Endodermal cell (in vitro differentiated cells): Measurements from ENCODE around the gene PNPLA7. TPM values are rescaled to one million over a fixed set of nuclear protein-coding genes. Genes with fewer than 3 reads are reported as not detected.

Experiments used
- DNase-seq: peaks from one replicate; pipeline ENCODE4 v3.0.0-alpha.2; 2017
- H3K27ac ChIP-seq: 2 replicates; pipeline ENCODE4 v1.5.1; 2013; ENCODE audit warnings: mild to moderate bottlenecking, low read depth, low read length, moderate library complexity
- H3K27me3 ChIP-seq: 2 replicates; pipeline ENCODE4 v1.6.1; 2013; ENCODE audit warnings: mild to moderate bottlenecking, low read length, moderate library complexity; ENCODE audit not compliant: insufficient read depth, control insufficient read depth, poor library complexity, severe bottlenecking
- H3K36me3 ChIP-seq: 2 replicates; pipeline ENCODE4 v1.7.0; 2013; ENCODE audit warnings: mild to moderate bottlenecking, low read length, moderate library complexity; ENCODE audit not compliant: control insufficient read depth, insufficient read depth
- H3K4me1 ChIP-seq: one replicate; pipeline ENCODE4 v1.7.0; 2013; ENCODE audit warnings: low read length; ENCODE audit not compliant: control insufficient read depth, insufficient read depth
- H3K4me3 ChIP-seq: 2 replicates; pipeline ENCODE4 v1.5.1; 2013; ENCODE audit warnings: mild to moderate bottlenecking, low read length, moderate library complexity
- H3K9ac ChIP-seq: 2 replicates; pipeline ENCODE4 v1.6.1; 2013; ENCODE audit warnings: mild to moderate bottlenecking, low read length, moderate library complexity; ENCODE audit not compliant: poor library complexity, severe bottlenecking; ENCODE audit errors: extremely low read depth
- H3K9me3 ChIP-seq: 2 replicates; pipeline ENCODE4 v1.6.1; 2013; ENCODE audit warnings: mild to moderate bottlenecking, low read length, moderate library complexity; ENCODE audit not compliant: control insufficient read depth
- H3K27ac Mint-ChIP-seq: 2 replicates; pipeline ENCODE4 v1.8.0; 2020; ENCODE audit warnings: mixed read lengths
- H3K27me3 Mint-ChIP-seq: 2 replicates; pipeline ENCODE4 v1.8.0; 2021; ENCODE audit warnings: mild to moderate bottlenecking, mixed read lengths; ENCODE audit not compliant: insufficient read depth
- H3K36me3 Mint-ChIP-seq: 2 replicates; pipeline ENCODE4 v1.8.0; 2020; ENCODE audit warnings: low read depth, mixed read lengths
- H3K4me1 Mint-ChIP-seq: 2 replicates; pipeline ENCODE4 v1.8.0; 2020; ENCODE audit warnings: mixed read lengths
- H3K4me3 Mint-ChIP-seq: 2 replicates; pipeline ENCODE4 v1.8.0; 2020; ENCODE audit warnings: mild to moderate bottlenecking, moderate library complexity, mixed read lengths
- H3K9me3 Mint-ChIP-seq: 2 replicates; pipeline ENCODE4 v1.8.0; 2020; ENCODE audit warnings: mild to moderate bottlenecking, mixed read lengths
- WGBS, 2 experiments: methylation state at CpG; one replicate each; pipeline versions ENCODE4 v1.1.5 to v1.1.7; 2013; ENCODE audit warnings: missing lambda C conversion rate in 2 of 2, mixed read lengths in 1 of 2; ENCODE audit not compliant: insufficient coverage in 1 of 2, insufficient read length in 1 of 2; 5-methylcytosine and 5-hydroxymethylcytosine counted together
- total RNA-seq, 2 donors: library from RNA; stranded (reverse); fragmentation: NEBNext Ultra II Directional in 1 of 2; extraction: Animal tissue kit (Norgen Biotek cat#: 25700) in 1 of 2; gene quantifications; 2 replicates in 1 of 2; 3 replicates in 1 of 2; pipeline ENCODE4 v1.2.1, GENCODE V29; 2021
- TF ChIP-seq, protein P1 (sequence below): fragments of 200-600 bp; sonication (generic); conservative IDR thresholded peaks from 2 replicates; pipeline ENCODE4 v1.5.0; 2021; ENCODE audit warnings: antibody characterized with exemption, mild to moderate bottlenecking

PNPLA7 gene
- total RNA-seq, 2 donors from 2014 or later: 2.0 to 2.4 TPM

DNA sequence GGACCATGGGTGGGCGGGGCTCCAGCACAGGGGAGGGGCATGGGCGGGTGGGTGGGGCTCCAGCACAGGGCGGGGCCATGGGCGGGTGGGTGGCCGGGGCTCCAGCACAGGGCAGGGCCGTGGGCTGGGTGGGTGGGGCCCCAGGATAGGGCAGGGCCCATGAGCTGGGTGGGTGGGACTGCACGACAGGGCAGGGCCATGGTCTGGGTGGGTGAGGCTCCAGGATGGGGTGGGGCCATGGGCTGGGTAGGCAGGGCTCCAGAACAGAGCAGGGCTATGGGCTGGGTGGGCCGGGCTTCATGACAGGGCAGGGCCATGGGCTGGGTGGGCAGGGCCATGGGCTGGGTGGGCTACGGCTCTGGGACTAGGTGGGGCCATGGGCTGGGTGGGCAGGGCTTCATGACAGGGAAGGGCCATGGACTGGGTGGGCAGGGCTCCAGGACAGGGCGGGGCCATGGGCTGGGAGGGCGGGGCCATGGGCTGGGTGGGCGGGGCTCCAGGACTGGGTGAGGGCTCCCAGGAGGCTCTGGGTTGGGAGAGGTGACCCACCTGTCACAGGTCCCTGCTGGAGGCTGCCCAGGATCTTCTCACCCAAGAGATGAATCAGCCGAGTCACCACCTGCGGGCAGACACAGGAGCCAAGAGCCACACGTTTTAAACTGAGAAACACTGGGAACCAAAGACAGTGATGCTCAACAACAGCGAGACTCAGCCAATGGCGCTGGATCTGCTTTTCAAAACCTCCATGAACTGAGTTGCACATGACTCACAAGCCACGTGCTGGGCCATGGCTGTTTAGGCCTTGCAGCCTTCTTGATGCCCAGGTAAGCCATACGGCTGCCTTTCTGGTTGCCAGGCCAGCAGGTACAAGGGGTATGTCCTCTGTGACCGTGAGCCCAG is 57.5 kb downstream of the PNPLA7 start:
- no peak overlapping the region for H3K9ac ChIP-seq
- H3K36me3 ChIP-seq: no peaks in the 10 kb centered on the region
- H3K9me3 ChIP-seq: no peaks in the 10 kb centered on the region
- DNase-seq: peak; percentile 83
- H3K27me3 Mint-ChIP-seq: no peaks in the 10 kb centered on the region
- no peaks in the 10 kb centered on the region for H3K4me1 ChIP-seq
- no peaks in the 10 kb centered on the region for H3K4me1 Mint-ChIP-seq
- TF ChIP-seq, protein P1, sequence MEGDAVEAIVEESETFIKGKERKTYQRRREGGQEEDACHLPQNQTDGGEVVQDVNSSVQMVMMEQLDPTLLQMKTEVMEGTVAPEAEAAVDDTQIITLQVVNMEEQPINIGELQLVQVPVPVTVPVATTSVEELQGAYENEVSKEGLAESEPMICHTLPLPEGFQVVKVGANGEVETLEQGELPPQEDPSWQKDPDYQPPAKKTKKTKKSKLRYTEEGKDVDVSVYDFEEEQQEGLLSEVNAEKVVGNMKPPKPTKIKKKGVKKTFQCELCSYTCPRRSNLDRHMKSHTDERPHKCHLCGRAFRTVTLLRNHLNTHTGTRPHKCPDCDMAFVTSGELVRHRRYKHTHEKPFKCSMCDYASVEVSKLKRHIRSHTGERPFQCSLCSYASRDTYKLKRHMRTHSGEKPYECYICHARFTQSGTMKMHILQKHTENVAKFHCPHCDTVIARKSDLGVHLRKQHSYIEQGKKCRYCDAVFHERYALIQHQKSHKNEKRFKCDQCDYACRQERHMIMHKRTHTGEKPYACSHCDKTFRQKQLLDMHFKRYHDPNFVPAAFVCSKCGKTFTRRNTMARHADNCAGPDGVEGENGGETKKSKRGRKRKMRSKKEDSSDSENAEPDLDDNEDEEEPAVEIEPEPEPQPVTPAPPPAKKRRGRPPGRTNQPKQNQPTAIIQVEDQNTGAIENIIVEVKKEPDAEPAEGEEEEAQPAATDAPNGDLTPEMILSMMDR: no peak
- no peak overlapping the region for H3K4me3 ChIP-seq
- H3K27ac Mint-ChIP-seq: no peak overlapping the region
- no peaks in the 10 kb centered on the region for H3K36me3 Mint-ChIP-seq
- H3K4me3 Mint-ChIP-seq: no peak overlapping the region
- H3K27me3 ChIP-seq: no peaks in the 10 kb centered on the region
- H3K27ac ChIP-seq: no peak overlapping the region
- WGBS, 2 experiments: 86 to 95% methylated on average over 8 to 20 of the region's 20 CpGs
- H3K9me3 Mint-ChIP-seq: no peaks in the 10 kb centered on the region

DNA sequence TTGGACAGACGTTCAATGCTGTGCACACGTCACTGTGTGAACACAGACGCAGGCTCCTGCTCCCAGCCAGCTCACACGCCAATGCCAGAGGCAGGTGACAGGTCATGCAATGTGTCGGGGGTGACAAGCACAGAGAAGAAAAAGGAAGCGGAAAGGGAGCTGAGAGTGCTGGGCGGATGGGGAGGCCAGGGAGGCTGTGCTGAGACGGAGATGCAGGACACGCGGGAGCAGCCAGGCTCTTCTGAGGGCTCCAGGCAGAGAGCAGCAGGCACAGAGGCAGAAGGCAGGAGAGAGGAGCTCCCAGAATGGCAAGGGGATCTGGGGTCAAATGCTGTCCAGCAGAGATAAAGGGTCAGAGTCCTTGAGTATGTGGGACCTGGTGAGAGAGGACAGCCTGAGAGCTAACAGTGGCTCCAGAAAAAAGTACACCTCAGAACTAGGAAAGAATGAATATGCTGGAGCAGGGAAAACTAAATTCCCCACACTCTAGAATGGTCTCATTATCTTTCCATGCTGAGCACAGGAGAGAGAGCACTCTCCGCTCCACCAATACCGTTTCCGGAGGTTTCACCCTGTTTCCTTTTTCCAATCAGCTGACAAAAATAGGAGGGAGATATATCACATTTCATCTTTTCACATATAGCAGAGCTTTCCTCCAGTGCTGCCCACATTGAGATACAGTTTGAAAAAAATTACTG is 58.3 kb downstream of the PNPLA7 start:
- no peak overlapping the region for H3K27ac Mint-ChIP-seq
- H3K9ac ChIP-seq: no peak overlapping the region
- H3K27me3 ChIP-seq: no peaks in the 10 kb centered on the region
- H3K9me3 Mint-ChIP-seq: no peaks in the 10 kb centered on the region
- H3K27ac ChIP-seq: no peak overlapping the region
- 91 to 93% methylated on average over 10 to 13 of the region's 13 CpGs for WGBS, 2 experiments
- H3K27me3 Mint-ChIP-seq: no peaks in the 10 kb centered on the region
- H3K4me1 Mint-ChIP-seq: no peaks in the 10 kb centered on the region
- no peaks in the 10 kb centered on the region for H3K36me3 ChIP-seq
- no peak overlapping the region for H3K4me3 ChIP-seq
- no peak overlapping the region for H3K4me3 Mint-ChIP-seq
- DNase-seq: no peak
- TF ChIP-seq, protein P1: no peak
- no peaks in the 10 kb centered on the region for H3K36me3 Mint-ChIP-seq
- H3K4me1 ChIP-seq: no peaks in the 10 kb centered on the region
- H3K9me3 ChIP-seq: no peaks in the 10 kb centered on the region

DNA sequence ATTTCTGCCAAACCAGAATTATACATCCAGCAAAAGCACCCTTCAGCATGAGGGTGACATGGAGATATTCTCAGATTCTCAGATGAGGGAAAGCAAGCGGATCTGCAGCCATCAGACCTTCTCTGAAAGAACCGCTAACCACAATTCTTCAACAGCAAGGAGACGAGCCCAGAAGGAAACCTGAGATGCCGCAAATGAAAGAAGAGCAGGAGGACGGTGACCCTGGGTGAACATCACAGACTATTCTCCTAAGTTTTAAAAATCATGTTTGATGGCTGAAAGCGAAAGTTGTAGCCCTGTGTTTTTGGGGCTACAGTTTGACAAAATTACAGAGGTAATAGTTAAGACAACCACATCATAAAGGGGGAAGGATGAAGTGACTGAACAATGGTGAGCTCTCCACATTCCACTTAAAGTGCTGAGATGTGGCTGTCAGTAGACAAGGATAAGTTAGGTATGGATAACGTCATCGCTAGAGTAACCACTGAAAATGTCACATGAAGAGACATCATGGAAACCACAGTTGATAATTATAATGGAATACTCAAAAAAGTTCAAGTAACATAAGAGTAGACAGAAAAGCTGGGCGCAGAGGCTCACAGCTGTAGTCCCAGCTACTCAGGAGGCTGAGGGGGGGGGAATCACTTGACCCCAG is 59.5 kb downstream of the PNPLA7 start:
- H3K36me3 Mint-ChIP-seq: no peaks in the 10 kb centered on the region
- no peaks in the 10 kb centered on the region for H3K9me3 Mint-ChIP-seq
- no peaks in the 10 kb centered on the region for H3K4me1 Mint-ChIP-seq
- H3K4me1 ChIP-seq: no peaks in the 10 kb centered on the region
- H3K4me3 Mint-ChIP-seq: no peak overlapping the region
- no peak overlapping the region for H3K9ac ChIP-seq
- H3K4me3 ChIP-seq: no peak overlapping the region
- H3K27ac ChIP-seq: no peak overlapping the region
- no peaks in the 10 kb centered on the region for H3K27me3 Mint-ChIP-seq
- no peaks in the 10 kb centered on the region for H3K9me3 ChIP-seq
- DNase-seq: no peak
- no peaks in the 10 kb centered on the region for H3K36me3 ChIP-seq
- no peaks in the 10 kb centered on the region for H3K27me3 ChIP-seq
- H3K27ac Mint-ChIP-seq: no peak overlapping the region
- WGBS, 2 experiments: 88 to 93% methylated on average over 4 to 9 of the region's 9 CpGs
- TF ChIP-seq, protein P1: no peak
